Body of pancreas (tissue), 4 donors: Measurements from ENCODE around the gene MAPK1. TPM values are rescaled to one million over a fixed set of nuclear protein-coding genes. Genes with fewer than 3 reads are reported as not detected.
"Not testable (repeated sequence)": the region's sequence is repeated elsewhere in the genome, so short reads cannot be mapped to it uniquely, and the experiment has no call there.

Experiments
- ATAC-seq: fragments of 150-250 bp; one replicate; pipeline ENCODE4 v1.9.1; 2016
- DNase-seq, 4 donors: peaks; one replicate each; pipeline ENCODE4 v3.0.0-alpha.2; 2019
- H3K27ac ChIP-seq, 4 donors: fragments of 200-600 bp; sonication (generic); 1 replicate in 3 of 4; 2 replicates in 1 of 4; pipeline versions ENCODE4 v1.5.1 to v1.6.1; 2016 to 2019; ENCODE audit warnings: mild to moderate bottlenecking in 1 of 4, mixed read lengths in 1 of 4, moderate library complexity in 1 of 4
- H3K27me3 ChIP-seq, 2 donors: fragments of 200-600 bp; sonication (generic); one replicate each; pipeline ENCODE4 v1.6.0; 2016; ENCODE audit warnings: mild to moderate bottlenecking in 1 of 2
- H3K36me3 ChIP-seq, 2 donors: fragments of 200-600 bp; sonication (generic); replicated peaks in 1 of 2; 2 replicates each; pipeline ENCODE4 v1.5.1; 2016; ENCODE audit warnings: low read depth in 2 of 2; ENCODE audit not compliant: insufficient read depth in 1 of 2
- H3K4me1 ChIP-seq: fragments of 200-600 bp; sonication (generic); one replicate; pipeline ENCODE4 v1.6.0; 2016
- H3K4me3 ChIP-seq, 2 donors: fragments of 200-600 bp; sonication (generic); 1 replicate in 1 of 2; 2 replicates in 1 of 2; pipeline ENCODE4 v1.5.1; 2016 to 2019
- H3K9me3 ChIP-seq, 3 donors: fragments of 200-600 bp; sonication (generic); 1 replicate in 2 of 3; 2 replicates in 1 of 3; pipeline ENCODE4 v1.5.1; 2016
- CTCF ChIP-seq, 7 experiments: fragments of 450-650 bp in 4 of 7; fragments of 200-600 bp in 3 of 7; sonication (generic) in 3 of 7; IDR thresholded peaks; one replicate each; pipeline ENCODE4 v1.5.1; 2016 to 2019; ENCODE audit warnings: antibody characterized with exemption in 7 of 7
- POLR2A ChIP-seq, 3 donors: fragments of 450-650 bp; IDR thresholded peaks; one replicate each; pipeline ENCODE4 v1.6.1; 2016; ENCODE audit warnings: antibody characterized with exemption in 3 of 3, mild to moderate bottlenecking in 2 of 3
- WGBS, 2 donors: methylation state at CpG; one replicate each; pipeline ENCODE4 v1.1.5; 2017; 5-methylcytosine and 5-hydroxymethylcytosine counted together
- intact Hi-C: fragments of 100-400 bp; cut with DNase I; formaldehyde crosslinking; loops from one replicate; pipeline ENCODE4 v1.15.1; 2023
- total RNA-seq, 2 donors: library from RNA; depleted of rRNA; stranded (reverse); fragments of >200 nt; gene quantifications; one replicate each; pipeline ENCODE4 v1.1.0, GENCODE V29; 2016

Gene MAPK1
- total RNA-seq, 2 donors from 2014 or later = 25.4 to 44.1 TPM

- H3K27ac ChIP-seq = no peak overlapping the region
- no peak for DNase-seq
- TF ChIP-seq CTCF (IDR thresholded peaks at IDR 0.05) = no peak
- TF ChIP-seq POLR2A (IDR thresholded peaks at IDR 0.05) = no peak
- H3K27me3 ChIP-seq = no peaks in the 10 kb centered on the region
- WGBS, 2 donors = 51 to 70% methylated on average over 4 of the region's 4 CpGs
- peaks cover 12% of the 10 kb centered on the region for H3K4me1 ChIP-seq
- intact Hi-C loops = no loop called here
- H3K4me3 ChIP-seq = no peak overlapping the region
- no peak for ATAC-seq
- no peaks in the 10 kb centered on the region for H3K36me3 ChIP-seq
- no peaks in the 10 kb centered on the region for H3K9me3 ChIP-seq
Measured at GRCh38 chr22:21719024-21719423, 148.4 kb downstream of the MAPK1 start.

GRCh38 chr22:21718499-21718898 lies 148.9 kb downstream of the MAPK1 start:
- Histone ChIP-seq H3K9me3 (no peaks in the 10 kb centered on the region), H3K4me1 (peaks cover 17% of the 10 kb centered on the region), H3K27me3 (no peaks in the 10 kb centered on the region), H3K36me3 (no peaks in the 10 kb centered on the region), H3K4me3 (no peak overlapping the region), H3K27ac (no peak overlapping the region)
- ATAC-seq = no peak
- intact Hi-C loops = no loop called here
- no peak for TF ChIP-seq CTCF (IDR thresholded peaks at IDR 0.05)
- no peak for TF ChIP-seq POLR2A (IDR thresholded peaks at IDR 0.05)
- 56 to 78% methylated on average over 4 of the region's 4 CpGs for WGBS, 2 donors
- no peak for DNase-seq

GRCh38 chr22:21716395-21717122 lies 150.9 kb downstream of the MAPK1 start:
- intact Hi-C loops, ATAC-seq, H3K27me3 ChIP-seq, H3K27ac ChIP-seq, DNase-seq, H3K9me3 ChIP-seq, H3K36me3 ChIP-seq, H3K4me3 ChIP-seq: not testable (repeated sequence)
- WGBS, 2 donors = 84 to 91% methylated on average over 9 to 15 of the region's 15 CpGs
- peaks cover 24% of the 10 kb centered on the region for H3K4me1 ChIP-seq

- H3K27ac ChIP-seq = peak overlapping the region in 3 of 4 donors; percentile 6 to 48 (median 18)
- ATAC-seq (no peak), DNase-seq (no peak)
- WGBS, 2 donors = 23 to 24% methylated on average over 3 of the region's 3 CpGs
- no peaks in the 10 kb centered on the region for H3K9me3 ChIP-seq
- H3K27me3 ChIP-seq = no peaks in the 10 kb centered on the region
- TF ChIP-seq POLR2A (IDR thresholded peaks at IDR 0.05) (no peak), CTCF (IDR thresholded peaks at IDR 0.05) (no peak)
- no peak overlapping the region for H3K4me3 ChIP-seq
- intact Hi-C loops = loop anchor here (5.0 kb wide), 1 partner anchor 228 kb away; no protein-coding TSS in a partner anchor
- no peaks in the 10 kb centered on the region for H3K36me3 ChIP-seq
- peaks cover 24% of the 10 kb centered on the region for H3K4me1 ChIP-seq
Measured at GRCh38 chr22:21714786-21715185, 152.7 kb downstream of the MAPK1 start.

- peak; percentile 81 to 91 (median 88) for DNase-seq
- TF ChIP-seq CTCF (IDR thresholded peaks at IDR 0.05) (peak in 1 of 7 experiments; percentile 11), POLR2A (IDR thresholded peaks at IDR 0.05) (no peak)
- intact Hi-C loops = loop anchor here (5.0 kb wide), 1 partner anchor 228 kb away; no protein-coding TSS in a partner anchor
Measured at GRCh38 chr22:21714059-21714770, 153.2 kb downstream of the MAPK1 start.

More at GRCh38 chr22:21714059-21714770, 153.2 kb downstream of the MAPK1 start:
- no peaks in the 10 kb centered on the region for H3K36me3 ChIP-seq
- H3K9me3 ChIP-seq = no peaks in the 10 kb centered on the region
- ATAC-seq = peak; percentile 79
- 11 to 50% methylated on average over 3 to 32 of the region's 32 CpGs for WGBS, 2 donors
- H3K27ac ChIP-seq = peak overlapping the region in 3 of 4 donors; percentile 18 to 48 (median 20)
- H3K4me3 ChIP-seq = no peak overlapping the region
- H3K4me1 ChIP-seq = peaks cover 24% of the 10 kb centered on the region
- no peaks in the 10 kb centered on the region for H3K27me3 ChIP-seq
